CD4-positive, alpha-beta T cell treated with Interleukin-12 subunit alpha and Interleukin-12 subunit beta, for 1 hour (primary cell): Measurements from ENCODE around the gene MYO16.

Source experiments
- DNase-seq: peaks from one replicate; pipeline ENCODE4 v3.0.0-alpha.2; 2020

MYO16 gene

DNA sequence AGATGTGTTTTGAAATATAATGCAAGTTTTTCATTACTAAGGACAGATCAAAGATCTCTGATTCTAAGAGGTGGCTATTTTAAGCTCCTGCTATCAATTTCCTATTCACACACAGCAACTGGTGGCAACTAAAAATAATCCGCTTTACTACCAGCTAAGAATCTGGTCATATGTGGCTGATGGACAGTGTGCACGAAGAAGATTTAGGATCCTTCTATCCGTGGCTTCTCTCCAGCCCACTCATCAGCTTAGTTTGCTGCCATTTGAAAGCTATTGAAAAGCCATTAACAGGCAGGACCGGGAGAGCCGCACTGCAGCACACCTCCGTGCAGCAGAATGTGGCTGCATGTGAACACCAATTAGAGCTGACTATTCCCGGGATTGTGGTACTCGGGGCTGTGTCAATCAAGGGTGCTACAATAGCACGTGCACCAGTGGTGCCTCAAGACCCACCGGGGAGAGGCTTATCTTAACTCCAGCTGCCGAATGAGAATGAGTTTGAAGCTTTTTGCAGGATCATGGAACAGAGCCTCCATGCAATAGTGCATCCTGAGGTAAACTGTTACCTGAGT, at the start of gene MYO16:
TSS of gene MYO16 (plus strand) at position 431 of the 572 bp plus-strand sequence. CDS start 234 bp downstream, outside the sequence.
- no peak for DNase-seq

DNA sequence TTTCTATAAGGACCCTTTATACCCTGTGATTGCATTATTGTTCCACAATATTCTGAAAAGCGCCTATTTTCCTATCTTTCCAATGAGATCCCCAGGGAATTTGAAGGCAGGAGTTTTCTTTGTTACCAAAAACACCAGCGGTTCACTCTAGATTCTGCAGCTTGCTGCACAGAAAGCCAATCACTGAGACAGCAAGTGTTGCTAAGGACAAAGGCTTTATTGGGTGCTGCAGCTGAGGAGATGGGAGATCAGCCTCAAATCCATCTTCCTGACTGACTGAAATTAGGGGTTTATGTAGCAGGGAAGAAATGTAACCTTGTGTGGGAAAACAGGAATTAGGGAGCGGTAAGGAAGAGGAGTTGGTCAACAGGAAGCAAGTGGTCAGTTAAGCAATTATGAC, 42.6 kb upstream of the MYO16 start:
- no peak for DNase-seq

- DNase-seq: no peak
Measured at GRCh38 chr13:108588516-108588915, 40.9 kb upstream of the MYO16 start.

GRCh38 chr13:108594153-108594552, 35.3 kb upstream of the MYO16 start:
- no peak for DNase-seq

- DNase-seq: no peak
Measured at GRCh38 chr13:108595436-108596274, 33.8 kb upstream of the MYO16 start.

DNA sequence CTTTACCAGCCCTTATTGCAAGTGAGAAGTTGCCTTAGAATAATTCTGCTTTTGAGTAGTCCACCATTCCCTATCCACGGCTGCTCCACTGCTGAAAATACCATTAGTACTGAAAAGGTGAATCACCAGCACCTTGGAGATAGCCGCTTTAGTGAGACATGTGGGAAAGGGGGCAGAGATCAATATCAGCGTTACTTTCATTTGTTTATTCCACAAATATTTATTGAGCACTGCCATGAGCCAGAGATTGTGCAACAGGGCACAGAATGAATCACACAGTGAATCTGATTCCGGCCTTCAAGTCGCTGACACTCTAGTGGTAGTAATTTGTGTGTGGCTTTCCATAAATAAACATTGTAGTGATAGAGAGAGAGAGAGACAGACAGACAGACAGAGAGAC, 31.5 kb upstream of the MYO16 start:
- DNase-seq: no peak

- DNase-seq: no peak
Measured at GRCh38 chr13:108606424-108606823, 23.0 kb upstream of the MYO16 start.

DNA sequence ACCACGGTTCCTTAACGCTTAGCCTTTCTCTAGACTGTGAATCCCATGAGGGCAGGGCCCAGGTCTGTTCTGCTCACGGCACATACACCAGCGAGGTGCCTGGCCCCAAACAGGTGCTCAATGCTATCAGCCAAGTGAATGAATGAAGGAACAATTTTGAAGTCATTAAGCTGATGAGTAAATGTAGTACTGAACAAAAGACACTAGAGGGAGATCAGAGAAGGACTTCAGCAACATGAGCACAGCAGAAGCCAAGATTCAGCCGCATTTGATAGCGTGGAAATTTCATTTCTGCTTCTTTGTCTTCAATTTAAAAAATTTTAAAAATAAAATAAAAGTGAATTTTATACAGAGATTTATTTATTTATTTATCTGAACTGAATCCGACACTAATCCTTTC, 20.1 kb upstream of the MYO16 start:
- no peak for DNase-seq

DNA sequence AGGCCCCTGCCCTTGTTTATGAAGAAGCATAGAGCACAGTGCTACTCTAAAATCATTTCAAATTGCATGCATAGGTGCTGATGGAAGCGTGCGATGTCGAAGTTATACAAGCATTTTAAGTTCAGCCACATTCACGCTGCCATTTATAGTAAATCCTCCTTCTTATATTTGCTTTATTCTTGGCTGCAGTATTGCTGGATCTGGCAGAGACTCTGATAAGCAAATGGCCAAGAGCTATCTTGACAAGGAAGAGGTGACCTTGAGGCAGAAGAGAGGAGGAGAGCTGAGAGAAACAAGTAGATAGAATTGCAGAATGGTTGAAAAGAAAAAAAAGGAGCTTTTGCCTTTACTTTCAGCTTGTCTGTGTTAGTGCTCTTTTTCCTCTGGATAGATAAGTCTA, 18.9 kb upstream of the MYO16 start:
- DNase-seq: no peak

DNA sequence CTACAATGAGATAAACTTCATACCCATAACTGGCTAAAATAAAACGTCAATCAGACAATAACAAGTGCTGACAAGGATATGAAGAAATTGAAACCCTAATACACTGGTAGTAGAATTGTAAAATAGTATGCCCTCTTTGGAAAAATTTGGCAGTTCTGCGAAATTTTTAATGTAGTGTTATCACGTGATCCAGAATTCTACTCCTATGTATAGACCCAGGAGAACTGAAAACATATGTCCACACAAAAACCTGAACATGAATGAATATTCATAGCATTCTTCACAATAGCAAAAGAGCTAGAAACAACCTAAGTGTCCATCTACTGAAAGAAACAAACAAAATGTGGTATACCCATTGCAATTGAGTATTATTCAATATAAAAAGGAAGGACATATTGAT, 14.2 kb upstream of the MYO16 start:
- no peak for DNase-seq

DNA sequence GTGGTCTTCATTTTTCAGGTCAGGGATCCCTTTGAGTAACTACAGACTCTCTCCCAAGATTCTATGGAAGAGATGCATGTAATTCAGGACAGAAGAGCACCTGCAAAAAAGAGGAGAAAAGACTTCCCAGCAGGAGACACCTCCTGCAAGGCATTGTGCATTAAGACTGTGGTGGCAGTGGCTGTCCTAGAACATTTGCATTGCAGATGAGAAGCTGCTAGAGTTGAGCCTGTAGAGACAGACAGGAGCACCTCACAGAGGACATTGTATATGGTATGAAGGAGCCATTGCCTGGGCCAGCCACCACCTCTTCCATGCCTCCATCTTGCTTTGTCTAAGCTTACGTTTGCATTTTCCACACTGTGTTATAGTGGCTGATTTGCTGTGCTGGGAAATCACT, 11.2 kb upstream of the MYO16 start:
- no peak for DNase-seq

DNA sequence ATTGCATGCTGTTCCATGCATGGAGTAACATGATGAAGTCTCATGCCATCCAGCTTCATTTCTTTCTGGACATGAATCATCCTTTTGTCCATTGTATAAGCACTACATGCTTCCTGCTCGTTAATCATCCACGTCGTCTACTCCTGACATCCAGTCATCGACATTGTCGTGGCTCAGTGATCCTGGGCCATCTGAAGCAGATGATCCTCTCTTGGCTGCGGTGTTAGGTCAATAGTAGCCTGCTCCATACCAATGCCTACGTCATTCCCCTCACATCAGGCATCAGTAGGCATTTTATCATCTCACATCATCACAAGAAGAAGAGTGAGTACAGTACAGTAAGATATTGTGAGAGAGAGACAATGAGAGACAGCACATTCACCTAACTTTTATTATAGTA, 7.9 kb upstream of the MYO16 start:
- no peak for DNase-seq

DNA sequence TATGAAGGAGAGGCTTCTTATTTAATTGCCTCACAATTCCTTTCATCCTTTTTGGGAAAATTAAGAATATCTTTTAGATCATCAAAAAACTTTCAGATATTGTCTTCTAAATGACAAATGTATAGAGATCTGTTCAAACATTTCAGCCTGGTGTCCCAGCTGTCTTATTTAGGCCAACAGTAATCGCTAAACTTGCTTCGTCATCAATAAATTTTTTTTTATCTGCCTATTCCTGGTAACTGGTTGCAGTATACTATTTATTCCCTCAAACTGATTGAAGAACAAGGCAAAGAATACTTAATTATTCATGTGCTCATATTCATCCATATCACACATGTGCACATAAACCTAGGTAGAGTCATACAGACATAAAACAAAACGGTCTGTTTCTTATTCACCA, 5.3 kb upstream of the MYO16 start:
- DNase-seq: no peak

GRCh38 chr13:108624979-108625378, 4.4 kb upstream of the MYO16 start:
- DNase-seq: no peak

DNA sequence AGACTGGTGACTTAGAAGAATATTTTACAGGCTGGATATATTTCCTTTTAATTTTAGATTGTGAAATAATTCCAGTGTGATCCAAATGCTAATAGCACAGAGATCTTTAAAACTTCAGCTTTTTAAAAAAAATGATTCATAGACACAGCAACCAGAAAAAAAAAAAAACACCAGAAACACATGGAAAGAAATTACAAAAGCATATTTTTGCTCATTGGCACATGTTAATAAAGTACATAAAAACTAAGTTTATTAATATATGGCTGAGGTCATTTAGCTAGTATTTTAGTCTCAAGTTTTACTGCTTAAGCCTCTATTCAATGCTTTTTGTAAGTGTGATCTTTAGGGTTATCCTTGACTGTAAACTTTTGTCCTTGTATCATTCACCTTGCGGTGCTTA, 577 bp downstream of the MYO16 start:
- DNase-seq: no peak

DNA sequence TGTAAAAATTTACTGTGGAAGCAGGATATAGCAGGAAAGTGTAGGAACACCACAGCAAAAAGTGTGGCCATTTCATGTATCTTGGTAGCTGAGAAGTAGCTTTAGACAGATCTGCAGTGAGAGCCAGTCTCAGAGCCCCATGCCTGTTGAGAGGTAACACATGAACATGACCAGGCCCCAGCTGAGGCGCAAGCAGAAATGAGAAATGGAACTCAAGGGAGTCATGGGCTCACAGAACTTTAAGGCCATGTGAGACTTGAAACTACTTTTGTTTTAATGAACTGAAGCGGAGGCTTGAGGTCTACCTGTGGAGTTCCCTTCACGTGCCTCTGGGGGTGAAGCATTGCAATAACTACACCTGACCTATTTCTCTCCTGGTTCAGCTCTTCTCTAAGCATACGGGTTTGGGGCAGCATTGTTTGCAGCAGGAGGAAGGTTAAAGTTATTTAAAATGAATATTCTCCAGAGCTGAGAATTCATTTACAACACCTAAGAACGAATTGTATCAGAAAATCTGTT, 3.3 kb downstream of the MYO16 start:
- DNase-seq: no peak

GRCh38 chr13:108638901-108639300, 9.5 kb downstream of the MYO16 start:
- no peak for DNase-seq

GRCh38 chr13:108643646-108644353, 14.4 kb downstream of the MYO16 start:
- DNase-seq: no peak

- no peak for DNase-seq
Measured at GRCh38 chr13:108645376-108645775, 16.0 kb downstream of the MYO16 start.

DNA sequence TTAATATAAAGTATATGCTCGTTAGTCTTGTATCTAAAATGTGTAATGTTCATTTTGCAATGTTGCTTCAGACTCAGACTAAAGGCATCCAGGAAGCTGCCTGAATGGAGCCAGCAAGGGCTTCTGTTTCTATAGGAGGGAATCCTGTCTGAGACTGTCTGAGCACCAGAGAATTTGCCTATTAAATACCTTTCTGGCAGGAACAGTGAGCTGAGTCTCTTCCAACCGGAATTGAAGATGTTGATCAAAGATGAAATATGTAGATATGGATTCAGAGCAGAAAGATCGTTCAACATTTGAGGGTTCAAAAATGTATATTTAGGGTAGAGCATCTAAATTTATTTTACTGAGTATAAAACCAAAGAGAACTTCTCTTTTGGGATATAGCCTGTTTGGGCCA, 20.9 kb downstream of the MYO16 start:
- DNase-seq: no peak

DNA sequence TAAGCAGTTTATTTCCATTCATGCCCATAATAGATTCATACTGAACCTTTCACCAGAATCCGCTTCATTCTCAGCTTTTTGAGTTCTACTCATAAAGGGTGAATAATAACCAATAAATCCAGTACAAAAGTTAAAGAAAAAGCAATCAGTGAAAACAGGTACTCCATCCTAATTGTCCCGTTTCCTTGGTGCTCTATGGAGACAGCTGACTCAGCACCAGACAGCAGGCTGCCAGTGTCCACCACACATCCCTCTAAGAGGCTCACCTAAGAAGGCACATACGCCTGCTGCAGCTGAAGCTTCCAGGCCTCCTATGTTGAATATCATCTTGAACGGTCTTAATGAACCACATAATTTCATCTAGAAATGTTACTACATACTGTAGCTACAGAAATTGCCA, 27.3 kb downstream of the MYO16 start:
- no peak for DNase-seq

DNA sequence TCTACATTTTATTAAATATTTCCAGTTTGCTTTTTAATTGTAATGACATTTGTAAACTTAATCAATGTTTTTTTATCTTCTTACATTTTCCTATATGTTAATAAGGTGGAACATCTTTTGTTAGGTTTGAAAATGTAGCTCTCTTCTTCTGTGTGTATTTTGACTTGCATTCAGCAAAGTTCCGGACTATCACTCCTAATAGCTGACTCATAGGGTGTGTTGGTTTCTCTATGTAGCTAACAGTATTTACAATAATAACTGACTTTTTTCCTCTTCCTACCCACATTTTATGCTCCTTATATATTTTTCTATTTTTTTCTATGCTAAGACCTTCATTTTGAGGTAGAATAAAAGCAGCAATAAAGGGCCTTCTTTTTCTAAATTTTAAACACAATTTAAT, 28.1 kb downstream of the MYO16 start:
- DNase-seq: no peak

GRCh38 chr13:108662528-108662927, 33.1 kb downstream of the MYO16 start:
- DNase-seq: no peak

- DNase-seq: no peak
Measured at GRCh38 chr13:108663710-108664109, 34.3 kb downstream of the MYO16 start.
